Activated naive CD4-positive, alpha-beta T cell treated with anti-CD3 and anti-CD28 coated beads, Interleukin-2, amount 50 U/mL, for 24 hours (primary cell): ENCODE measurements around the gene GTF3A.
A peak's percentile ranks its signal among the peaks of the same experiment; 100 is the strongest.

Experiments
- H3K27ac Mint-ChIP-seq: one replicate; pipeline ENCODE4 v1.8.0; 2021; ENCODE audit warnings: mild to moderate bottlenecking, mixed read lengths
- H3K27me3 Mint-ChIP-seq: one replicate; pipeline ENCODE4 v1.8.0; 2021; ENCODE audit warnings: mixed read lengths
- H3K36me3 Mint-ChIP-seq: one replicate; pipeline ENCODE4 v1.8.0; 2021; ENCODE audit warnings: mixed read lengths
- H3K4me1 Mint-ChIP-seq: one replicate; pipeline ENCODE4 v1.8.0; 2021; ENCODE audit warnings: mixed read lengths
- H3K4me3 Mint-ChIP-seq: one replicate; pipeline ENCODE4 v1.8.0; 2021; ENCODE audit warnings: mild to moderate bottlenecking, mixed read lengths
- H3K9me3 Mint-ChIP-seq: one replicate; pipeline ENCODE4 v1.8.0; 2021; ENCODE audit warnings: mixed read lengths

The GTF3A gene

GRCh38 chr13:27425158-27425917 is 919 bp downstream of the GTF3A start:
- Mint-ChIP-seq H3K27me3 (no peaks in the 10 kb centered on the region), H3K9me3 (no peaks in the 10 kb centered on the region), H3K4me3 (peak overlapping the region; percentile 94), H3K4me1 (peaks cover 32% of the 10 kb centered on the region), H3K27ac (peak overlapping the region; percentile 96), H3K36me3 (peaks cover 16% of the 10 kb centered on the region)

- peaks cover 39% of the 10 kb centered on the region for H3K4me1 Mint-ChIP-seq
- H3K27ac Mint-ChIP-seq = peak overlapping the region; percentile 96
- H3K36me3 Mint-ChIP-seq = peaks cover 23% of the 10 kb centered on the region
- no peaks in the 10 kb centered on the region for H3K27me3 Mint-ChIP-seq
- peak overlapping the region; percentile 94 for H3K4me3 Mint-ChIP-seq
- H3K9me3 Mint-ChIP-seq = no peaks in the 10 kb centered on the region
Measured at GRCh38 chr13:27425918-27426630, 1.7 kb downstream of the GTF3A start.

- peaks cover 30% of the 10 kb centered on the region for H3K36me3 Mint-ChIP-seq
- peaks cover 50% of the 10 kb centered on the region for H3K4me1 Mint-ChIP-seq
- no peaks in the 10 kb centered on the region for H3K9me3 Mint-ChIP-seq
- H3K27ac Mint-ChIP-seq = peak overlapping the region; percentile 96
- H3K27me3 Mint-ChIP-seq = no peaks in the 10 kb centered on the region
- H3K4me3 Mint-ChIP-seq = peak overlapping the region; percentile 94
Measured at GRCh38 chr13:27427641-27428040, 3.2 kb downstream of the GTF3A start.

- Mint-ChIP-seq H3K27ac (peak overlapping the region; percentile 73), H3K27me3 (no peaks in the 10 kb centered on the region), H3K36me3 (peaks cover 31% of the 10 kb centered on the region), H3K4me3 (peak overlapping the region; percentile 73), H3K4me1 (peaks cover 54% of the 10 kb centered on the region), H3K9me3 (no peaks in the 10 kb centered on the region)
Measured at GRCh38 chr13:27428160-27428559, 3.7 kb downstream of the GTF3A start.

- Mint-ChIP-seq H3K9me3 (no peaks in the 10 kb centered on the region), H3K4me3 (no peak overlapping the region), H3K27me3 (no peaks in the 10 kb centered on the region), H3K4me1 (peaks cover 51% of the 10 kb centered on the region), H3K36me3 (peaks cover 29% of the 10 kb centered on the region), H3K27ac (peak overlapping the region; percentile 57)
Measured at GRCh38 chr13:27432180-27432579, 7.8 kb downstream of the GTF3A start.

- H3K4me1 Mint-ChIP-seq = peaks cover 51% of the 10 kb centered on the region
- H3K36me3 Mint-ChIP-seq = peaks cover 27% of the 10 kb centered on the region
Measured at GRCh38 chr13:27432611-27433210, 8.3 kb downstream of the GTF3A start.

GRCh38 chr13:27437126-27437525 is 12.7 kb downstream of the GTF3A start:
- H3K4me1 Mint-ChIP-seq = peaks cover 53% of the 10 kb centered on the region
- H3K27me3 Mint-ChIP-seq = no peaks in the 10 kb centered on the region
- H3K4me3 Mint-ChIP-seq = no peak overlapping the region
- H3K36me3 Mint-ChIP-seq = peaks cover 17% of the 10 kb centered on the region
- no peak overlapping the region for H3K27ac Mint-ChIP-seq
- no peaks in the 10 kb centered on the region for H3K9me3 Mint-ChIP-seq

More at GRCh38 chr13:27432611-27433210, 8.3 kb downstream of the GTF3A start:
- no peaks in the 10 kb centered on the region for H3K27me3 Mint-ChIP-seq
- peak overlapping the region; percentile 7 for H3K4me3 Mint-ChIP-seq
- H3K9me3 Mint-ChIP-seq = no peaks in the 10 kb centered on the region
- peak overlapping the region; percentile 57 for H3K27ac Mint-ChIP-seq

GRCh38 chr13:27440408-27440807 is 16.0 kb downstream of the GTF3A start:
- peaks cover 12% of the 10 kb centered on the region for H3K36me3 Mint-ChIP-seq
- H3K27ac Mint-ChIP-seq = peak overlapping the region; percentile 64
- H3K4me3 Mint-ChIP-seq = no peak overlapping the region
- H3K27me3 Mint-ChIP-seq = no peaks in the 10 kb centered on the region
- H3K9me3 Mint-ChIP-seq = no peaks in the 10 kb centered on the region
- peaks cover 52% of the 10 kb centered on the region for H3K4me1 Mint-ChIP-seq

- Mint-ChIP-seq H3K4me3 (peak overlapping the region; percentile 63), H3K27me3 (no peaks in the 10 kb centered on the region), H3K4me1 (peaks cover 67% of the 10 kb centered on the region), H3K36me3 (peaks cover 13% of the 10 kb centered on the region), H3K27ac (peak overlapping the region; percentile 48), H3K9me3 (no peaks in the 10 kb centered on the region)
Measured at GRCh38 chr13:27442071-27442647, 17.7 kb downstream of the GTF3A start.

- Mint-ChIP-seq H3K4me1 (peaks cover 67% of the 10 kb centered on the region), H3K27me3 (no peaks in the 10 kb centered on the region), H3K9me3 (no peaks in the 10 kb centered on the region), H3K4me3 (peak overlapping the region; percentile 63), H3K36me3 (peaks cover 12% of the 10 kb centered on the region), H3K27ac (peak overlapping the region; percentile 48)
Measured at GRCh38 chr13:27442797-27443196, 18.4 kb downstream of the GTF3A start.

GRCh38 chr13:27446986-27447583 is 22.7 kb downstream of the GTF3A start:
- Mint-ChIP-seq H3K4me1 (peaks cover 65% of the 10 kb centered on the region), H3K27ac (peak overlapping the region; percentile 69), H3K27me3 (no peaks in the 10 kb centered on the region), H3K9me3 (no peaks in the 10 kb centered on the region), H3K4me3 (peak overlapping the region; percentile 67), H3K36me3 (peaks cover 7% of the 10 kb centered on the region)

- no peaks in the 10 kb centered on the region for H3K9me3 Mint-ChIP-seq
- peak overlapping the region; percentile 69 for H3K27ac Mint-ChIP-seq
- peak overlapping the region; percentile 57 for H3K4me3 Mint-ChIP-seq
- H3K4me1 Mint-ChIP-seq = peaks cover 56% of the 10 kb centered on the region
- no peaks in the 10 kb centered on the region for H3K27me3 Mint-ChIP-seq
- H3K36me3 Mint-ChIP-seq = peaks cover 4% of the 10 kb centered on the region
Measured at GRCh38 chr13:27448308-27448707, 23.9 kb downstream of the GTF3A start.

- peak overlapping the region; percentile 93 for H3K27ac Mint-ChIP-seq
- no peaks in the 10 kb centered on the region for H3K27me3 Mint-ChIP-seq
- H3K4me1 Mint-ChIP-seq = peaks cover 61% of the 10 kb centered on the region
- peaks cover 4% of the 10 kb centered on the region for H3K36me3 Mint-ChIP-seq
- H3K9me3 Mint-ChIP-seq = no peaks in the 10 kb centered on the region
- H3K4me3 Mint-ChIP-seq = peak overlapping the region; percentile 89
Measured at GRCh38 chr13:27449081-27449603, 24.7 kb downstream of the GTF3A start.

- Mint-ChIP-seq H3K27me3 (no peaks in the 10 kb centered on the region), H3K9me3 (no peaks in the 10 kb centered on the region), H3K4me1 (peaks cover 56% of the 10 kb centered on the region), H3K36me3 (peaks cover 4% of the 10 kb centered on the region), H3K4me3 (peak within 1 kb of the TSS; percentile 89), H3K27ac (peak within 1 kb of the TSS; percentile 93)
Measured at GRCh38 chr13:27449936-27450828, 25.8 kb downstream of the GTF3A start, which contains the start of gene MTIF3. Gene MTIF3 (minus strand): TSS chr13:27450564. CDS start chr13:27440448, 10,116 bp downstream.
